OCI-LY7 (cell line): ENCODE measurements around the gene DOLPP1. TPM values are rescaled to one million over a fixed set of nuclear protein-coding genes. Genes with fewer than 3 reads are reported as not detected.
"Not testable (repeated sequence)": the region's sequence is repeated elsewhere in the genome, so short reads cannot be mapped to it uniquely, and the experiment has no call there.

Experiments
- BruUV-seq: library from RNA; stranded (reverse); fragments of 400-500 nt; replicated peaks from 2 replicates; lab custom pipeline; 2021; lab: Mats Ljungman, UMichigan
- CTCF ChIA-PET: fragments of 300-600 bp; sonication (Branson Sonifier 250); formaldehyde crosslinking; loops from one replicate; lab custom pipeline; 2022; ENCODE audit warnings: antibody characterized with exemption; ENCODE audit not compliant: unreplicated experiment; lab: Charles Lee
- POLR2A ChIA-PET: fragments of 300-600 bp; sonication (Branson Sonifier 250); formaldehyde crosslinking; loops from one replicate; lab custom pipeline; 2022; ENCODE audit warnings: antibody characterized with exemption; lab: Charles Lee
- DNase-seq: peaks from one replicate; pipeline ENCODE4 v3.0.0-alpha.2; 2015; ENCODE audit warnings: low spot score
- H2AFZ ChIP-seq: fragments of 200-600 bp; sonication (generic), shearing (Covaris generic); 2 replicates; pipeline ENCODE4 v1.6.1; 2014; ENCODE audit warnings: mild to moderate bottlenecking, antibody characterized with exemption, low read length, moderate library complexity
- H3K27ac ChIP-seq: fragments of 200-600 bp; sonication (generic); 2 replicates; pipeline ENCODE4 v1.5.1; 2014; ENCODE audit warnings: mixed run types, low read depth, mild to moderate bottlenecking, moderate library complexity, low read length, inconsistent platforms; ENCODE audit not compliant: poor library complexity, severe bottlenecking
- H3K36me3 ChIP-seq: fragments of 200-600 bp; sonication (generic); 2 replicates; pipeline ENCODE4 v1.6.1; 2014; ENCODE audit warnings: mild to moderate bottlenecking, antibody characterized with exemption, low read length, moderate library complexity, mixed read lengths; ENCODE audit not compliant: insufficient read depth
- H3K4me1 ChIP-seq: fragments of 200-600 bp; sonication (generic); 2 replicates; pipeline ENCODE4 v1.5.1; 2014; ENCODE audit warnings: mild to moderate bottlenecking, low read length; ENCODE audit not compliant: insufficient read depth, poor library complexity, severe bottlenecking
- H3K4me2 ChIP-seq: fragments of 200-600 bp; sonication (generic); 2 replicates; pipeline ENCODE4 v1.6.1; 2014; ENCODE audit warnings: mild to moderate bottlenecking, low read length
- H3K4me3 ChIP-seq: fragments of 200-600 bp; sonication (generic); 2 replicates; pipeline ENCODE4 v1.5.1; 2014; ENCODE audit warnings: mild to moderate bottlenecking, low read depth, low read length; ENCODE audit not compliant: poor library complexity, severe bottlenecking
- H3K79me2 ChIP-seq: fragments of 200-600 bp; sonication (generic); 2 replicates; pipeline ENCODE4 v1.6.1; 2016; ENCODE audit warnings: low read depth, mild to moderate bottlenecking, low read length, moderate library complexity, mixed read lengths; ENCODE audit not compliant: insufficient read depth
- H3K9me2 ChIP-seq: fragments of 200-600 bp; sonication (generic); 2 replicates; pipeline ENCODE4 v1.6.1; 2016; ENCODE audit warnings: mild to moderate bottlenecking, low read length, mixed read lengths; ENCODE audit not compliant: insufficient read depth
- H3K9me3 ChIP-seq: fragments of 200-600 bp; sonication (generic); 2 replicates; pipeline ENCODE4 v1.6.1; 2014; ENCODE audit warnings: mild to moderate bottlenecking, mixed run types, low read length, mixed read lengths
- H4K20me1 ChIP-seq: fragments of 200-600 bp; sonication (generic); 2 replicates; pipeline ENCODE4 v1.6.1; 2014; ENCODE audit warnings: mild to moderate bottlenecking, antibody characterized with exemption, low read length, moderate library complexity, mixed read lengths; ENCODE audit not compliant: insufficient read depth
- EZH2phosphoT487 ChIP-seq: fragments of 200-600 bp; sonication (generic); IDR thresholded peaks from 2 replicates; pipeline ENCODE4 v1.6.1; 2018; ENCODE audit warnings: low read depth, borderline replicate concordance, mild to moderate bottlenecking, mixed run types, antibody characterized with exemption, low read length, moderate library complexity, mixed read lengths
- intact Hi-C: fragments of 100-400 bp; cut with micrococcal nuclease; formaldehyde crosslinking; loops from one replicate; pipeline ENCODE4 v1.10.0; 2022; ENCODE audit not compliant: unreplicated experiment
- total RNA-seq, 2 experiments: library from RNA; depleted of rRNA in 1 of 2; stranded (reverse); fragments of >200 nt in 1 of 2; shearing (Covaris generic) in 1 of 2; gene quantifications; 2 replicates each; pipeline ENCODE4 v1.2.3, GENCODE V29; 2014 to 2022
- TF ChIP-seq, protein P1 (sequence below): fragments of 200-600 bp; sonication (generic); conservative IDR thresholded peaks from 2 replicates; pipeline ENCODE4 v1.5.1; 2014; ENCODE audit warnings: mild to moderate bottlenecking, antibody characterized with exemption, low read length, moderate library complexity, mixed read lengths

DOLPP1 gene
- total RNA-seq, 2 experiments from 2014 or later, result 16.9 TPM

DNA sequence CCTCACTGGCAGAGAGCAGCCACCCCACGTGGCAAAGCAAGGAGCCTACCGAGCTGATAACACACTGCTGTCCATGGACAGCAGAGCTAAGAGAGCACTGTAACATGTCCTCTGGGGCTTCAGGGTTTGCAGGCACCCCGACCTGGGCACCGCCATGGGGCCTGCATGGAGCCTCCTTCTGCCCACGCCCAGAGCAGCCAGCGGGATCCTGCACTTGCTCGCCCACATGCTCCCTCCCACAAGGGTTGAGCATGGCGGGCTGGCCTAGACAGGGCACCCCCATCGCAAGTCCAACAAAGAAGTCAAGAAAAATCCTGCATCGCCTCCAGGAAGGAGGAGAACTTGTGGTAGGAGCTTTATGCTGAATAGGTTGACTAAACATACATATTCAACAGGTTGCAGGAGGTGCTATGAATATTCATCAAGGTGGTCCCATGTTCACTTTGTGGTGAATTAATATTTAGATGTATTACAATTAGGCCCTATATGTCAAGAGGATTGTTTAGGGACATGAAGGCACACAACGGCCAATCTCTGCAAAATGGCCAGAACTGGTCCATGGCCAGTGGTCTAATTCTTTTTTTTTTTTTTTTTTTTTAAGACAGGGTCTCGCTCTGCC lies 48.3 kb upstream of the DOLPP1 start:
- Histone ChIP-seq H3K4me3 (no peak overlapping the region), H3K36me3 (no peaks in the 10 kb centered on the region), H3K27ac (no peak overlapping the region), H3K9me2 (no peaks in the 10 kb centered on the region), H3K4me2 (no peak overlapping the region), H3K79me2 (peaks cover 8% of the 10 kb centered on the region), H3K9me3 (no peaks in the 10 kb centered on the region), H3K4me1 (peaks cover 27% of the 10 kb centered on the region), H4K20me1 (0 out of 2 replicates have a peak, but pooled peaks cover under 1% of the 10 kb centered on the region), H2AFZ (no peak overlapping the region)
- DNase-seq, result no peak
- POLR2A ChIA-PET, result interaction anchor here (0.6 kb wide), 1 partner anchor 19 kb away, joined by 3 read pairs; no protein-coding TSS in a partner anchor
- intact Hi-C loops, result no loop called here
- TF ChIP-seq, protein P1, sequence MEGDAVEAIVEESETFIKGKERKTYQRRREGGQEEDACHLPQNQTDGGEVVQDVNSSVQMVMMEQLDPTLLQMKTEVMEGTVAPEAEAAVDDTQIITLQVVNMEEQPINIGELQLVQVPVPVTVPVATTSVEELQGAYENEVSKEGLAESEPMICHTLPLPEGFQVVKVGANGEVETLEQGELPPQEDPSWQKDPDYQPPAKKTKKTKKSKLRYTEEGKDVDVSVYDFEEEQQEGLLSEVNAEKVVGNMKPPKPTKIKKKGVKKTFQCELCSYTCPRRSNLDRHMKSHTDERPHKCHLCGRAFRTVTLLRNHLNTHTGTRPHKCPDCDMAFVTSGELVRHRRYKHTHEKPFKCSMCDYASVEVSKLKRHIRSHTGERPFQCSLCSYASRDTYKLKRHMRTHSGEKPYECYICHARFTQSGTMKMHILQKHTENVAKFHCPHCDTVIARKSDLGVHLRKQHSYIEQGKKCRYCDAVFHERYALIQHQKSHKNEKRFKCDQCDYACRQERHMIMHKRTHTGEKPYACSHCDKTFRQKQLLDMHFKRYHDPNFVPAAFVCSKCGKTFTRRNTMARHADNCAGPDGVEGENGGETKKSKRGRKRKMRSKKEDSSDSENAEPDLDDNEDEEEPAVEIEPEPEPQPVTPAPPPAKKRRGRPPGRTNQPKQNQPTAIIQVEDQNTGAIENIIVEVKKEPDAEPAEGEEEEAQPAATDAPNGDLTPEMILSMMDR, result no peak
- no peak for TF ChIP-seq EZH2phosphoT487
- CTCF ChIA-PET, result no interaction called here
- BruUV-seq, result no TSS peak

DNA sequence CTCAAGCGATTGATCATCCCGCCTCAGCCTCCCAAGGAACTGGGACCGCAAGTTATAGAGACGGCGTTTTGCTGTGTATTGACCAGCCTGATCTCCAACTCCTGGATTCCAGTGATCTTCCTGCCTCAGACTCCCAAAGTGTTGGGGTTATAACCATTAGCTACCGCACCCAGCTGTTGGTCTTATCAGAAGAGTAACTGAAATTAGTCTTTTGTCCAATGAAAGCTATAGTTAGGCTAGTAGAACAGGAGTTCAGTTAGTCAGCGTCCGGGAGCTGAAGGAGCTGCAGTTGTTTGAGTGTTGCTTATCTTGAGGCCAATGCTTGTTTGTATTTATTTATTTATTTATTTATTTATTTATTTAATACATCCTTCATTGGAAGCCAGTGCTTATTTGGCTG lies 47.7 kb upstream of the DOLPP1 start:
- Histone ChIP-seq H3K4me3 (no peak overlapping the region), H3K36me3 (no peaks in the 10 kb centered on the region), H3K4me1 (peaks cover 31% of the 10 kb centered on the region), H3K9me3 (no peaks in the 10 kb centered on the region), H3K4me2 (no peak overlapping the region), H3K79me2 (peaks cover 12% of the 10 kb centered on the region), H4K20me1 (peaks cover 4% of the 10 kb centered on the region; the same call in 1 of the 2 replicates), H3K27ac (no peak overlapping the region), H3K9me2 (no peaks in the 10 kb centered on the region), H2AFZ (no peak overlapping the region)
- ChIA-PET CTCF (no interaction called here), POLR2A (no interaction called here)
- no TSS peak for BruUV-seq
- TF ChIP-seq, protein P1, result no peak
- TF ChIP-seq EZH2phosphoT487, result no peak
- intact Hi-C loops, result no loop called here
- DNase-seq, result no peak

DNA sequence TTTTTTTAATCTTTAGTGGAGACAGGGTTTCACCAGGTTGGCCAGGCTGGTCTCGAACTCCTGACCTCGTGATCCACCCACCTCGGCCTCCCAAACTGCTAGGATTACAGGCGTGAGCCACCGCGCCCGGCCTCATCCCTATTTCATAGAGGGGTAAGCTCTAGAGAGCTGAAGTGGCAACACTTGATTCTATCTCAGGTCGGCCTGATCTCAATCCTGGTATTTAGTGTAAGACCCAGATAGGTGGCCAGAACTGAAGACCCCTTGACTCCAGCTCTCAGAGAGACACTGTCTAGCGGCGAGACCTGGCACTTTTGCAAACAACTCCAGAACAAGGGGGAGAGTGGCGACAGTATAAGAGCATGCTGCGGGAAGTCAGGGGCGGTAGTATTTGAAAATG lies 45.1 kb upstream of the DOLPP1 start:
- POLR2A ChIA-PET, result interaction anchor here (0.9 to 1.4 kb wide), 3 partner anchors 9 to 46 kb away, joined by 3 to 5 read pairs (median 3); partner anchors contain the start of gene DOLPP1
- Histone ChIP-seq H3K79me2 (peaks cover 17% of the 10 kb centered on the region), H3K4me2 (peak overlapping the region; percentile 65), H3K4me1 (peaks cover 22% of the 10 kb centered on the region), H2AFZ (peak overlapping the region; percentile 86), H3K4me3 (peak overlapping the region; percentile 95)
- intact Hi-C loops, H3K27ac ChIP-seq, DNase-seq, BruUV-seq, CTCF ChIA-PET, H3K9me2 ChIP-seq, H3K9me3 ChIP-seq, H3K36me3 ChIP-seq, H4K20me1 ChIP-seq: not testable (repeated sequence)
